HG03520 (cell line): ENCODE results near the gene KCNQ5.
A peak's percentile ranks its signal among the peaks of the same experiment; 100 is the strongest.
"Not testable (repeated sequence)": the region's sequence is repeated elsewhere in the genome, so short reads cannot be mapped to it uniquely, and the experiment has no call there.

Experiments used
- ATAC-seq: cut with Tn5 transposase; IDR thresholded peaks from one replicate; pipeline ENCODE4 v1.9.1; 2021; ENCODE audit warnings: mild to moderate bottlenecking, moderate library complexity; ENCODE audit not compliant: unreplicated experiment

Gene KCNQ5

DNA sequence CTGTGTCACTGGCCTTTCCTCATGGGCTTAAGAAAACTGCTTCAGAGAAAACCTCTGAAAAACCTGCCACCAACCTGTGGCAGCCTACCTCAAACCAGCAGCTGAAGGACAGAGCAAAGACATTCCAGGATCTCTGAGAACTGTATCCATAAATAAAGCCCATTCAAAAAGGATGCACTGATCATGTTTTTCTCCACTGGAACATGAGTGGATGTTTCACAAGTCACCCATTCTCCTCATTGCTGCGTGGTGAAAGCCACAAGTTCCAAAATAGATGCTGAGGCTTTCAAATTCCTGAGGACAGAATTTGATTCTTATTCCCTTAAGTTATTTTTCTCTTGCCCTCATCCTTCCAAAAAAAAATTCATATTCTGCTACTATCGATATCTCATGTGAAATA, 322.8 kb downstream of the KCNQ5 start:
- no peak for ATAC-seq

GRCh38 chr6:72946774-72947173, 324.9 kb downstream of the KCNQ5 start:
- no peak for ATAC-seq

- no peak for ATAC-seq
Measured at GRCh38 chr6:72947534-72947933, 325.7 kb downstream of the KCNQ5 start.

GRCh38 chr6:72948153-72948552, 326.3 kb downstream of the KCNQ5 start:
- ATAC-seq: no peak

DNA sequence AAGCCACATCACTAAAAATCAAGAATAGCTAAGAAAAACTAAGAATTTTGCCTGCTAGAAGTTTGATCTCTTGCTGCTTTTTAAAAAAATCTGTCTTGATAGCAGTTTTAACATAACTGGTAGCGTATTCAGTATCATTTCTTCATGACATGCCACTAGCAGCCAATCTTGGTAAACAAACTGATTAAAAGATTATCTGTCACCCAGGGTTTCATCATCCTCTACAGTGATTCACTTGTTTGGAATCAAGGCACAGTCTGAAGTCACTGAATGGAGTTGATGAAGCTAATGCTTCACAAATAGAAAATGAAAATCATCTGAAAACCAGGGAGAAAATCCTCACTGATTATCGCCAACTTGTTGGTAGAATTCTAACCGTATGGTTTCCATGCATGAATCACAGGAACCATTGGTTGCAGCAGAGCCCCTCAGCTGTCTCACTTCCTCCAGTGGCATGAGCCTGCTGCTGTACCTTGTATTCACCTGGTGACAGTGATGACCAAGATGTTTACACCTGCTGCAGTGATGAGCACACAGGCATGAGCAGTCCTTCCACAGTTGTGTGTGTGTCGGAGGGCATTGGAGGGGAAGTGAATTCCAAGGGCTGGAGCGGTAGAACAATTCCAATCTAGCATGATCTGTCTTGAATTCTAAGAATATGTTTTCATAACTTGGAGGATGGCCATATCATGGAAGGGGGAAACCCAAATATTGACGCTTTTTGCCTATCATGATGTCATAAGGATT, 328.4 kb downstream of the KCNQ5 start:
- ATAC-seq: no peak

- ATAC-seq: no peak
Measured at GRCh38 chr6:72952808-72953630, 331.2 kb downstream of the KCNQ5 start.

DNA sequence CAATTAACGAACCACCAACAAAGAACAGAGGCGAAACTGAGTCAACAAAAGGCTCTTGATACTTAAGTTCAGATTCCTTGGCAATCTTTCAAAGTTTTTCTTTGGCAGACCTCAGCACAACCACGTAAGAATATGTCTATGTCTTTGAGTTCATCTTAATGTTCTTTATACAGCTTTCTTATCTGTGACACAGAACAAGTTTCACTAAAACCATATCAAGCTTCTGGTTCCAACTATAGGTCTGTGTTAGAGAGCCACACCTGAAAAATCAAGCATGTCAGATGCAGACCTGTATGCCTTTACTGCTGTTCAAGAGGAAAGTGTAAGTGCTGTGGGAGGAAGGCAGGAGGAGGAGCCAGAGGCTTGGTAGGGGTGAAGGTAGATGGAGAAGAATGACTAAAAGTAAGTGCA, 332.1 kb downstream of the KCNQ5 start:
- ATAC-seq: no peak

DNA sequence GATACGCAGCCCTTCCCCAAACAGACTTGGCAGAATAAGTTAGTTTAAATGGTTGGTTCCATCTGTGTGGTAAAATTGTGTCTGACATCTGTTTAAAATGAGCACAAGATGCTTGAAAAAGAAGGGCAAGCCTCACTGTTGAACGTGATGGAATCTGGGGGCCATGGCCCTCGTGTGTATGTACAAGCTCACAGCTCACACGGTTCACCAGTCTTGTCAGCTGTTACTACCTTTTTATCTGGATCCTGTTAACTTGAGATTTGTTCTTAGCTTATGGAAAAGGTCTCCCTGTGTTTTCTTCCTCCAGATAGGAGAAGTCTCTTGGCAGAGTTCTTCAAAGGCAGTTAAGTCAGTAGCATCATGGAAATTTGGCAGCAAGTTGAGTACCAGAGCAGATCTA, 332.9 kb downstream of the KCNQ5 start:
- ATAC-seq: no peak

DNA sequence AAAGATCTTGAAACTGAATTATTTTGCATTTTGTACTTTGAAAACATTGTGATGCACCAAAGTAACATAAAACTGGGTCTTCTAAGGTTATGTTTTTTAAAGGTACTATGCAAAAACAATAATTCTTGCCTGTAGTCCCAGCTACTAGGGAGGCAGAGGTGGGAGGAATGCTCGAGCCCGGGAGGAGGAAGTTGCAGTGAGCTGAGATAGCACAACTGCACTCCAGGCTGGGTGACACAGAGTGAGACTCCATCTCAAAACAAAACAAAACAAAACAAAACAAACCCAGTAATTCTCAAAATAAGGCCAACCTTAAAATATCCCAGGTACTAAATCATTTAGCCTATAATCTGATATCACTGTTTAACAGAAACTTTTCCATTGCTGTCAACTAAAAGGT, 333.8 kb downstream of the KCNQ5 start:
- ATAC-seq: no peak

GRCh38 chr6:72956272-72956671, 334.4 kb downstream of the KCNQ5 start:
- ATAC-seq: no peak

DNA sequence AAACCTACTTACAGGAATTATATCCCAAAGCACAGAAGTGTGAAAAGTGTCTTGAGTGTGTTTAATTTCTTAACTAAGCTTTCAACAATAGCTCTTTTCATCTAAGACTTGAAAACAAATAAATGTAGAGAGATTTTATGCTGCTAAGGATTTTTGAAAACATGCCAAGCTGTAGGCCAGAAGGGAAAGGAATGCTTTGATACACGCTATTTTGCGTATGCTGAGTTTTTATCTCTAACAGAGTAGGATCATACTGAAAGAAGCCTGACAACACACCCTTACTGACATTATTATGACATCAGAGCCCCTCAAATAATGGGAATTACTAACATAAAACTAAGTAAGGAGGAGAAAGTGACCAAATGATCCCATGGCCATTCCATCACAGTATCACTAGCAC, 338.0 kb downstream of the KCNQ5 start:
- ATAC-seq: no peak

DNA sequence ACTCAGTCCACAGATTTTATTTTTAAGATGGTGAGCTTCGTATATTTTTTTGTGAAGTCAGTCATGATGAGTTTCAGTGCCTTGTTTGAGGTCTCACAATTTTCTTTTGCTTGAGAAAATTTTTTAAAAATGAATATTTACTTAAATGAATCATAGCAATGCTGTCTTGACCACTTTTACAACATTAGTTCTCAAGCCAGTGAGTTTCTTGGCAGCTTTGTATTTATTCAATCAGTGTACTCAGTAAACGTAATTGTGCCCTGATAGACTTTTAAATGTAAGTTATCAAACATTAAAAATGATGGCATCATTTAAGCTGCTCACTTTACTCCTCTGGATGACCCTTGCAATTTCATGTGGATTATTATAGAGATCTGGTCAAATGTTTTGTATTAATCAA, 342.1 kb downstream of the KCNQ5 start:
- no peak for ATAC-seq

- ATAC-seq: no peak
Measured at GRCh38 chr6:72966628-72967280, 344.9 kb downstream of the KCNQ5 start.

GRCh38 chr6:72967329-72967728, 345.5 kb downstream of the KCNQ5 start:
- no peak for ATAC-seq

- no peak for ATAC-seq
Measured at GRCh38 chr6:72968704-72969103, 346.8 kb downstream of the KCNQ5 start.

DNA sequence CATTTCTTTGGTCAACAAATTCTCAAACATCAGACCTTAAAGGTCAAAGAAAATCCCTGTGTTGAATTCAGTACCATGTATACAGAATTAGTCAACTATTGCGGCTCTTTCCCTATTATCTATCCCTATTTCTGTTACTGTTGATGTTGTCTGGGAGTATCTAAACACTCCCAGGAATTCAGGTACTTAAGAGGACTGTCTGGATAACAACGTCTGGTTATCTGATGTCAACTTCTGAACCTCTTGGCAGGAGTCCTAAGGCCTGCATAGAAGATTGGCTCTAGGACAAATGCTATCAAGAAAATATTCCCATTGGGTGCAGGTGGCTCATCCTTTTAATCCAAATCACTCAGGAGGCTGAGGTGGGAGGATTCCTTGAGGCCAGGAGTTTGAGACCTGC, 347.8 kb downstream of the KCNQ5 start:
- no peak for ATAC-seq

GRCh38 chr6:72972579-72972978, 350.7 kb downstream of the KCNQ5 start:
- ATAC-seq: no peak

DNA sequence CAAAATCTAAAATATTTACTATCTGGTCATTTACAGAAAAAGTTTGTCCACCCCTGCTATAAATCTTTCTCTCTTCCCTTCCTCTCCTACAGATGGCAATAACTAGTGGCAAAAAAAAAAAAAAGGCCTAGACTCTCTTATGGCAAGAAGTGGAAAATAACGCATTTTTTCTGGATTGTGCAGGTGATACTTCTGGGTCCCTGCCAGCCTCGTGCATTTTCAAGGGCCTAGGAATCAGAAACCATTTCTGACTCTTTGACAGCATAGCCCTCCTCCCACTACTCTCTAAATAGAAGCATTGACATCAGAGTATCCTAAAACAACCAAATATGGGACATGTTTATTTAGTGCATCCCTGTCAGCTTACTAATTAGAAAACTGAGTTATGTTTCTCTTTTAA, 352.4 kb downstream of the KCNQ5 start:
- ATAC-seq: no peak

GRCh38 chr6:72975352-72975752, 353.5 kb downstream of the KCNQ5 start:
- peak; percentile 60 for ATAC-seq

GRCh38 chr6:72976484-72976883, 354.6 kb downstream of the KCNQ5 start:
- no peak for ATAC-seq

- peak; percentile 79 for ATAC-seq
Measured at GRCh38 chr6:72977114-72977513, 355.2 kb downstream of the KCNQ5 start.

- ATAC-seq: not testable (repeated sequence)
Measured at GRCh38 chr6:72978808-72979207, 356.9 kb downstream of the KCNQ5 start.
